ENCODE results near the gene GIMAP7. TPM values are rescaled to one million over a fixed set of nuclear protein-coding genes. Genes with fewer than 3 reads are reported as not detected.

GIMAP7 gene
- total and polyA plus RNA-seq, 2 donors (not counting 1 experiment from before 2014, with no cell fraction given): 0.16 to 0.30 TPM

DNA sequence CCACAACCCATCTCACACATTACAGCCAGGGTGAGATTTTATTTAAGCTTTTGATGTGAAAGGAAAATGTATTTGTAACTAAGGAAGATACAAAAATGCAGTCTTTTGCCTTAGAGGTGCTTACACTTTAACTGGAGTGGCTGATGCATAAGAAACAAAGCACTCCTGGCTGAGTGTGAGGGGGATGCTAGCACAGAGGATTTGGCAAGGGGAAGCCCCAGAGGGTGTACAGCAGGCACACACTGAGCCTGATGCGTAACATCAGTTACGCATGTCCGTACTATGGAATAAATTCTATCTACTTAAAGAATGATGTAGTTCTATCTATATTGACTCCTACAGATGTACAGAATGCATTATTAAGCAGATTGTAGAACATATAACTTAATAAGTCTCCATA is 46.4 kb upstream of the GIMAP7 start:
- WGBS (ENCODE audit: insufficient coverage): no CpG with 5 or more reads among the region's 3 CpGs
- Histone ChIP-seq H3K4me1 (ENCODE audit: control insufficient read depth in 2 of 2, insufficient read depth in 2 of 2, low read length in 2 of 2) (no peaks in the 10 kb centered on the region), H3K4me3 (ENCODE audit: control extremely low read depth in 1 of 5, extremely low read depth in 1 of 5, insufficient read depth in 1 of 5, low read depth in 2 of 5, low read length in 4 of 5) (no peak overlapping the region), H3K9ac (ENCODE audit: low read length) (no peak overlapping the region), H3K9me3 (ENCODE audit: control extremely low read depth in 1 of 3, control insufficient read depth in 2 of 3, insufficient read depth in 1 of 3, low read length in 2 of 3) (peaks cover 0 to 6% (median 5%) of the 10 kb centered on the region in 3 donors), H3K4me2 (replicated peaks; ENCODE audit: low read depth, low read length, poor library complexity, severe bottlenecking) (no peak overlapping the region), H4K20me1 (ENCODE audit: control insufficient read depth, insufficient read depth, low read length, poor library complexity, severe bottlenecking) (no peaks in the 10 kb centered on the region), H3K79me2 (ENCODE audit: control insufficient read depth, insufficient read depth, low read length) (no peaks in the 10 kb centered on the region), H3K27me3 (replicated peaks in 1 of 4; ENCODE audit: control extremely low read depth in 1 of 4, control insufficient read depth in 3 of 4, insufficient read depth in 4 of 4, low read length in 3 of 4) (peaks cover 0 to 5% (median 0%) of the 10 kb centered on the region in 4 experiments), H3K36me3 (replicated peaks in 1 of 2; ENCODE audit: control extremely low read depth in 1 of 2, control insufficient read depth in 1 of 2, extremely low read depth in 1 of 2, insufficient read depth in 2 of 2, low read length in 1 of 2) (no peaks in the 10 kb centered on the region), H3K27ac (ENCODE audit: low read length in 2 of 2) (no peak overlapping the region), H2AFZ (ENCODE audit: insufficient read depth, low read depth, low read length, poor library complexity, severe bottlenecking) (no peak overlapping the region)
- TF ChIP-seq, protein P1, sequence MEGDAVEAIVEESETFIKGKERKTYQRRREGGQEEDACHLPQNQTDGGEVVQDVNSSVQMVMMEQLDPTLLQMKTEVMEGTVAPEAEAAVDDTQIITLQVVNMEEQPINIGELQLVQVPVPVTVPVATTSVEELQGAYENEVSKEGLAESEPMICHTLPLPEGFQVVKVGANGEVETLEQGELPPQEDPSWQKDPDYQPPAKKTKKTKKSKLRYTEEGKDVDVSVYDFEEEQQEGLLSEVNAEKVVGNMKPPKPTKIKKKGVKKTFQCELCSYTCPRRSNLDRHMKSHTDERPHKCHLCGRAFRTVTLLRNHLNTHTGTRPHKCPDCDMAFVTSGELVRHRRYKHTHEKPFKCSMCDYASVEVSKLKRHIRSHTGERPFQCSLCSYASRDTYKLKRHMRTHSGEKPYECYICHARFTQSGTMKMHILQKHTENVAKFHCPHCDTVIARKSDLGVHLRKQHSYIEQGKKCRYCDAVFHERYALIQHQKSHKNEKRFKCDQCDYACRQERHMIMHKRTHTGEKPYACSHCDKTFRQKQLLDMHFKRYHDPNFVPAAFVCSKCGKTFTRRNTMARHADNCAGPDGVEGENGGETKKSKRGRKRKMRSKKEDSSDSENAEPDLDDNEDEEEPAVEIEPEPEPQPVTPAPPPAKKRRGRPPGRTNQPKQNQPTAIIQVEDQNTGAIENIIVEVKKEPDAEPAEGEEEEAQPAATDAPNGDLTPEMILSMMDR (IDR thresholded peaks at IDR 0.05): no peak
- TF ChIP-seq EZH2 (IDR thresholded peaks at IDR 0.05; ENCODE audit: borderline replicate concordance, insufficient read depth, low read depth, low read length, poor library complexity, severe bottlenecking): no peak
- DNase-seq: no peak
- ATAC-seq (ENCODE audit: low read depth): no peak
- ChIA-PET POLR2A (interaction anchor here (0.8 kb wide), 1 partner anchor 32 kb away, joined by 3 read pairs; no protein-coding TSS in a partner anchor), CTCF (no interaction called here)
- H3K4me3 Mint-ChIP-seq: no peak overlapping the region
- H3K27me3 Mint-ChIP-seq: peaks cover 16% of the 10 kb centered on the region
- H3K9me3 Mint-ChIP-seq (ENCODE audit: insufficient read depth): peaks cover 2% of the 10 kb centered on the region
- no peaks in the 10 kb centered on the region for H3K4me1 Mint-ChIP-seq
- intact Hi-C loops (cut with micrococcal nuclease): no loop called here
- H3K27ac Mint-ChIP-seq: no peak overlapping the region

DNA sequence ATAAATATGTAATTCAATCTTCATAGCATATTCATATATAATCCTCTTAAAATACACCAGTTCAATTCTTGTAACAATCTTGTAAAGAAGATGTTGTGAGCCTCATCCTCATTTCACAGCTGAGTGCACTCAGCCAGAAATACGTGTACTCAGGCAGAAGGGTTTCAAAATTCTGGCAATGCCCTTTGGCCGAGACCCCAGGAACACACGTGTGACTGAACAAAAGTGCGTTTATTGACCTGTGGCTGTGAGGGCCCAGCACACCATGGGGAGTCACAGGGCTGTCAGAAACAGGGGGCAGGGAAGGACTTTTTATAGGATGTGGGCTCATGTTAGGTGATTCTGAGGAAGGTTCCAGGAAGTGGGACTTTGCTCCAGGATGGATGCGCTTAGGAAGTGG is 42.8 kb upstream of the GIMAP7 start:
- peaks cover 0 to 5% (median 0%) of the 10 kb centered on the region in 4 experiments for H3K27me3 ChIP-seq (replicated peaks in 1 of 4; ENCODE audit: control extremely low read depth in 1 of 4, control insufficient read depth in 3 of 4, insufficient read depth in 4 of 4, low read length in 3 of 4)
- no peaks in the 10 kb centered on the region for H3K79me2 ChIP-seq (ENCODE audit: control insufficient read depth, insufficient read depth, low read length)
- no peak overlapping the region for H3K4me2 ChIP-seq (replicated peaks; ENCODE audit: low read depth, low read length, poor library complexity, severe bottlenecking)
- WGBS (ENCODE audit: insufficient coverage): 89% methylated on average over 5 of the region's 5 CpGs
- CTCF ChIA-PET: interaction anchor here (0.7 kb wide), 1 partner anchor 177 kb away, joined by 3 read pairs; no protein-coding TSS in a partner anchor
- Mint-ChIP-seq H3K27me3 (peaks cover 19% of the 10 kb centered on the region), H3K27ac (no peak overlapping the region), H3K4me1 (no peaks in the 10 kb centered on the region), H3K4me3 (no peak overlapping the region), H3K9me3 (ENCODE audit: insufficient read depth) (no peaks in the 10 kb centered on the region)
- H3K4me1 ChIP-seq (ENCODE audit: control insufficient read depth in 2 of 2, insufficient read depth in 2 of 2, low read length in 2 of 2): no peaks in the 10 kb centered on the region
- no peak overlapping the region for H3K4me3 ChIP-seq (ENCODE audit: control extremely low read depth in 1 of 5, extremely low read depth in 1 of 5, insufficient read depth in 1 of 5, low read depth in 2 of 5, low read length in 4 of 5)
- DNase-seq (no peak), ATAC-seq (ENCODE audit: low read depth) (no peak)
- H3K27ac ChIP-seq (ENCODE audit: low read length in 2 of 2): no peak overlapping the region
- H3K9me3 ChIP-seq (ENCODE audit: control extremely low read depth in 1 of 3, control insufficient read depth in 2 of 3, insufficient read depth in 1 of 3, low read length in 2 of 3): no peaks in the 10 kb centered on the region
- H3K9ac ChIP-seq (ENCODE audit: low read length): no peak overlapping the region
- H3K36me3 ChIP-seq (replicated peaks in 1 of 2; ENCODE audit: control extremely low read depth in 1 of 2, control insufficient read depth in 1 of 2, extremely low read depth in 1 of 2, insufficient read depth in 2 of 2, low read length in 1 of 2): no peaks in the 10 kb centered on the region
- intact Hi-C loops (cut with micrococcal nuclease): no loop called here
- no peaks in the 10 kb centered on the region for H4K20me1 ChIP-seq (ENCODE audit: control insufficient read depth, insufficient read depth, low read length, poor library complexity, severe bottlenecking)
- TF ChIP-seq, protein P1 (IDR thresholded peaks at IDR 0.05): no peak
- no peak for TF ChIP-seq EZH2 (IDR thresholded peaks at IDR 0.05; ENCODE audit: borderline replicate concordance, insufficient read depth, low read depth, low read length, poor library complexity, severe bottlenecking)
- POLR2A ChIA-PET: no interaction called here
- H2AFZ ChIP-seq (ENCODE audit: insufficient read depth, low read depth, low read length, poor library complexity, severe bottlenecking): no peak overlapping the region
